Fibroblast of the aortic adventitia (primary cell): ENCODE data around the gene SEMA5B. TPM values are rescaled to one million over a fixed set of nuclear protein-coding genes. Genes with fewer than 3 reads are reported as not detected.

ENCODE experiments used
- DNase-seq: peaks from one replicate; pipeline ENCODE4 v3.0.0-alpha.2; 2010; ENCODE audit warnings: low read depth
- H3K4me3 ChIP-seq: 2 replicates; pipeline ENCODE4 v1.5.1; 2011; ENCODE audit warnings: low read depth, mild to moderate bottlenecking, control low read depth, low read length, moderate library complexity
- CTCF ChIP-seq: IDR thresholded peaks from 2 replicates; pipeline ENCODE4 v1.5.1; 2011; ENCODE audit warnings: mild to moderate bottlenecking, low read length, control low read depth, inconsistent platforms; ENCODE audit not compliant: insufficient read depth
- total RNA-seq: library from RNA; depleted of rRNA; stranded (reverse); fragments of >200 nt; gene quantifications from 2 replicates; pipeline ENCODE4 v1.2.3, GENCODE V29; 2012; ENCODE audit warnings: low replicate concordance

Gene SEMA5B
- total RNA-seq, 1 donor = 0.18 TPM

- TF ChIP-seq CTCF = no peak
- no peak overlapping the region for H3K4me3 ChIP-seq
- DNase-seq = no peak
Observed at GRCh38 chr3:123002100-123002748, 25.3 kb downstream of the SEMA5B start.

- TF ChIP-seq CTCF = no peak
- no peak for DNase-seq
- no peak overlapping the region for H3K4me3 ChIP-seq
Observed at GRCh38 chr3:122998856-122999255, 28.7 kb downstream of the SEMA5B start.

- DNase-seq = no peak
- H3K4me3 ChIP-seq = no peak overlapping the region
- TF ChIP-seq CTCF = no peak
Observed at GRCh38 chr3:122998206-122998605, 29.4 kb downstream of the SEMA5B start.

GRCh38 chr3:122996038-122996580 lies 31.5 kb downstream of the SEMA5B start:
- TF ChIP-seq CTCF = no peak
- DNase-seq = no peak
- H3K4me3 ChIP-seq = no peak overlapping the region

- TF ChIP-seq CTCF = no peak
- no peak overlapping the region for H3K4me3 ChIP-seq
- no peak for DNase-seq
Observed at GRCh38 chr3:122994954-122995353, 32.6 kb downstream of the SEMA5B start.

- DNase-seq = peak; percentile 16
- no peak overlapping the region for H3K4me3 ChIP-seq
- TF ChIP-seq CTCF = no peak
Observed at GRCh38 chr3:122993124-122993978, 34.2 kb downstream of the SEMA5B start.
